ENCODE data around the gene NRG3.

- TF ChIP-seq CTCF (IDR thresholded peaks at IDR 0.05; ENCODE audit: insufficient read depth, low read length) (no peak), GABPA (IDR thresholded peaks at IDR 0.05; ENCODE audit: low read depth) (no peak)
Observed at GRCh38 chr10:81957976-81958375, 83.0 kb downstream of the NRG3 start.
